MM.1S (cell line): Measurements from ENCODE around the gene LIFR.

Experiments used
- EZH2 ChIP-seq: fragments of 300-600 bp; sonication (generic); optimal IDR thresholded peaks from 2 replicates; pipeline ENCODE3; 2017; ENCODE audit warnings: low read depth, mild to moderate bottlenecking, antibody characterized with exemption, low read length, mixed read lengths
- TF ChIP-seq, protein P1 (sequence below): fragments of 300-600 bp; sonication (generic); IDR thresholded peaks from 2 replicates; pipeline ENCODE4 v1.5.1; 2016; ENCODE audit warnings: antibody characterized with exemption, low read length, mixed read lengths

DNA sequence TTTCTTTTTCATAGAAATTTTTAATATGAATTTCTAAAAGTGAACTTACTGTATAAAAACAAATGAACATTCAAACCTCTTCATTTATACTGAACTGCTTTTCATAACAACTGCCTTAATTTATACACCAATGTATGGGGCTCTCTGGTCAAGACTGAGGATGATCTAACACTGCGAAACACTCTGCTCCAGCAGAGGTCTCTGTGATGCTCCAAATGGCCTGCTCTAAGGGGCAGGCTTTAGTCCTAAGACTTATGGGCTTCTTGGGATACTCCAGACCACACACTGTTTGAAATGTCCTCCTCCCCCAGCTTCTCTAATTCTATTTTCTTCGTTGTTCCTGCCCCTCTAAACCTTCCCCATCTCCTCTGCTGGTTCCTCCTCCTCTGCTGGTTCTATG is 58.5 kb downstream of the LIFR start:
- TF ChIP-seq, protein P1, sequence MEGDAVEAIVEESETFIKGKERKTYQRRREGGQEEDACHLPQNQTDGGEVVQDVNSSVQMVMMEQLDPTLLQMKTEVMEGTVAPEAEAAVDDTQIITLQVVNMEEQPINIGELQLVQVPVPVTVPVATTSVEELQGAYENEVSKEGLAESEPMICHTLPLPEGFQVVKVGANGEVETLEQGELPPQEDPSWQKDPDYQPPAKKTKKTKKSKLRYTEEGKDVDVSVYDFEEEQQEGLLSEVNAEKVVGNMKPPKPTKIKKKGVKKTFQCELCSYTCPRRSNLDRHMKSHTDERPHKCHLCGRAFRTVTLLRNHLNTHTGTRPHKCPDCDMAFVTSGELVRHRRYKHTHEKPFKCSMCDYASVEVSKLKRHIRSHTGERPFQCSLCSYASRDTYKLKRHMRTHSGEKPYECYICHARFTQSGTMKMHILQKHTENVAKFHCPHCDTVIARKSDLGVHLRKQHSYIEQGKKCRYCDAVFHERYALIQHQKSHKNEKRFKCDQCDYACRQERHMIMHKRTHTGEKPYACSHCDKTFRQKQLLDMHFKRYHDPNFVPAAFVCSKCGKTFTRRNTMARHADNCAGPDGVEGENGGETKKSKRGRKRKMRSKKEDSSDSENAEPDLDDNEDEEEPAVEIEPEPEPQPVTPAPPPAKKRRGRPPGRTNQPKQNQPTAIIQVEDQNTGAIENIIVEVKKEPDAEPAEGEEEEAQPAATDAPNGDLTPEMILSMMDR, result 0 out of 2 replicates have a peak, but pooled peaks have one; percentile 3
- no peak for TF ChIP-seq EZH2
